ENCODE data around the gene C14orf93. TPM values are rescaled to one million over a fixed set of nuclear protein-coding genes. Genes with fewer than 3 reads are reported as not detected.

Gene C14orf93
- polyA plus RNA-seq, 1 donor from 2014 or later: 4.7 TPM

GRCh38 chr14:22984959-22985658 is 24.8 kb downstream of the C14orf93 start:
- H2AFZ ChIP-seq (ENCODE audit: low read depth, low read length): no peak overlapping the region
- no peak overlapping the region for H3K9ac ChIP-seq (ENCODE audit: low read length)
- H3K4me2 ChIP-seq (ENCODE audit: low read length): no peak overlapping the region
- no peaks in the 10 kb centered on the region for H3K9me3 ChIP-seq (ENCODE audit: low read length)
- H4K20me1 ChIP-seq (ENCODE audit: insufficient read depth): no peaks in the 10 kb centered on the region
- no peak overlapping the region for H3K4me3 ChIP-seq (ENCODE audit: low read length)
- no peaks in the 10 kb centered on the region for H3F3A ChIP-seq (ENCODE audit: insufficient read depth, low read length, poor library complexity, severe bottlenecking)
- peaks cover 29% of the 10 kb centered on the region for H3K27me3 ChIP-seq (ENCODE audit: insufficient read depth, low read depth, low read length)
- H3K36me3 ChIP-seq (ENCODE audit: insufficient read depth, low read length): no peaks in the 10 kb centered on the region
- no peak for TF ChIP-seq RAD21 (conservative IDR thresholded peaks at IDR 0.05)
- no peak for TF ChIP-seq EP300 (conservative IDR thresholded peaks at IDR 0.05; ENCODE audit: poor library complexity, severe bottlenecking)
- TF ChIP-seq POLR2AphosphoS5 (IDR thresholded peaks at IDR 0.05): no peak
- no peaks in the 10 kb centered on the region for H3K9me2 ChIP-seq (ENCODE audit: insufficient read depth, low read length)
- peaks cover 19% of the 10 kb centered on the region for H3K79me2 ChIP-seq (replicated peaks; ENCODE audit: insufficient read depth, low read length)
- no peak overlapping the region for H3K27ac ChIP-seq (ENCODE audit: low read length)

GRCh38 chr14:22982477-22983245 is 27.3 kb downstream of the C14orf93 start, which contains the start of gene AJUBA:
AJUBA (minus strand) TSS chr14:22982551; CDS start chr14:22982266, 285 bp downstream.
- peak; percentile 23 for TF ChIP-seq POLR2AphosphoS5 (IDR thresholded peaks at IDR 0.05)
- TF ChIP-seq EZH2 (IDR thresholded peaks at IDR 0.05; ENCODE audit: borderline replicate concordance, insufficient read depth, low read length, poor library complexity, severe bottlenecking): peak; percentile 38
- TF ChIP-seq EP300 (conservative IDR thresholded peaks at IDR 0.05; ENCODE audit: poor library complexity, severe bottlenecking): no peak
- no peak for TF ChIP-seq CTCF (IDR thresholded peaks at IDR 0.05; ENCODE audit: poor library complexity, severe bottlenecking)
- no peak for TF ChIP-seq SMC3 (conservative IDR thresholded peaks at IDR 0.05; ENCODE audit: poor library complexity)
- TF ChIP-seq MXI1 (conservative IDR thresholded peaks at IDR 0.05; ENCODE audit: poor library complexity, severe bottlenecking): peak; percentile 57
- no peak for TF ChIP-seq REST (IDR thresholded peaks at IDR 0.05; ENCODE audit: borderline replicate concordance)
- no peak for TF ChIP-seq TAF1 (IDR thresholded peaks at IDR 0.05; ENCODE audit: low read depth)
- no peak for TF ChIP-seq RAD21 (conservative IDR thresholded peaks at IDR 0.05)
- Histone ChIP-seq H2AFZ (ENCODE audit: low read depth, low read length) (peak within 1 kb of the TSS; percentile 43), H3K79me2 (replicated peaks; ENCODE audit: insufficient read depth, low read length) (peaks cover 29% of the 10 kb centered on the region), H3K4me3 (ENCODE audit: low read length) (peak within 1 kb of the TSS; percentile 75), H3K9ac (ENCODE audit: low read length) (peak within 1 kb of the TSS; percentile 52), H4K20me1 (ENCODE audit: insufficient read depth) (no peaks in the 10 kb centered on the region), H3K27ac (ENCODE audit: low read length) (no peak within 1 kb of the TSS), H3K36me3 (ENCODE audit: insufficient read depth, low read length) (no peaks in the 10 kb centered on the region), H3K27me3 (ENCODE audit: insufficient read depth, low read depth, low read length) (peaks cover 32% of the 10 kb centered on the region), H3K9me3 (ENCODE audit: low read length) (no peaks in the 10 kb centered on the region), H3F3A (ENCODE audit: insufficient read depth, low read length, poor library complexity, severe bottlenecking) (no peaks in the 10 kb centered on the region), H3K9me2 (ENCODE audit: insufficient read depth, low read length) (no peaks in the 10 kb centered on the region), H3K4me2 (ENCODE audit: low read length) (peak within 1 kb of the TSS; percentile 63)

Data from neural cell (in vitro differentiated cells).